Neuron (in vitro differentiated cells): ENCODE data around the gene RANBP17.

Experiments
- H2AFZ ChIP-seq: one replicate; pipeline ENCODE4 v1.6.1; 2013; ENCODE audit warnings: low read depth, mild to moderate bottlenecking, inconsistent platforms, low read length, moderate library complexity
- H3K27me3 ChIP-seq: one replicate; pipeline ENCODE4 v1.6.1; 2013; ENCODE audit warnings: low read length; ENCODE audit not compliant: insufficient read depth
- H3K36me3 ChIP-seq: one replicate; pipeline ENCODE4 v1.6.1; 2013; ENCODE audit warnings: low read length; ENCODE audit not compliant: insufficient read depth
- H3K4me1 ChIP-seq: one replicate; pipeline ENCODE4 v1.6.1; 2013; ENCODE audit warnings: low read length; ENCODE audit not compliant: insufficient read depth
- H3K4me3 ChIP-seq: 2 replicates; pipeline ENCODE4 v1.5.1; 2013; ENCODE audit warnings: mild to moderate bottlenecking, low read length, moderate library complexity
- H3K9me3 ChIP-seq: one replicate; pipeline ENCODE4 v1.6.1; 2013; ENCODE audit warnings: low read length

RANBP17 gene

DNA sequence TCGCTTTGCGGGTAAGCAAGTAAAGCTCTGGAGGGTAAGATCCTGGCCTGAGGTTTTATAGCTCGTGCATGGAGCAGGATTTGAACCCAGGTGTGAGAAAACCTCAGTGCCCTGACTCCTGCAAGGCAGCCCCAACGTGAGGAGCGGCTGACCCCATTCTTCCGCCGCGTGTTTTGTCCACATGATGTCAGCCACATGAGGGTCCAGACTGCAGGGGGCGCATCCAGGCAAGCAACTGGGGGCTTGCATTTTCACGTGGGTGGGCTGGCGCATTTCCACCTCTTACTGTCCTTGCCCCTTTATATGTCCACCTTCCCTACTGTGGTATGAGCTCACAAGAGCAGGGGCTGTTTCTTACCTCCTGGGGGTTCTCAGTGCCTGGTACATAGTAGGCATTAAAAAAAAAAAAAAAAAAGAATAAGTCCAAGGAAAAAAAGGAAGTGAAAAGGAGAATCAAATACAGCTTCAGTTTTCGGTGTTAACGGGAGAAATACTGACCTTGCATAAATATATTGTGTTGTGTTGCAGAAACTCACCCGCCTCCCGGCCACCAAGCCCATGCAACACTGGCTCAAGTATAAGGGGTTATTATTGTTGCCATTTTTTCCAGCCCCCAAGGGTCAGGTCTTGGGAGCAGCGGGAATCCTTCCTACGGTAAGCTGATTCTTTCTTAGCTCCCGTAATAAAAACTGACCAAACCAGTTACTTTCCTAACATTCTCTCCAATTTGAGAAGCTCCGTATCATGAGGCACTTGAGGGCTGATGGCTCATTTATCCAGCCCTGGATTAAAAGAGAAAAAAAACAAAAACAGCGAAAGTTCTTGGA, 462.2 kb downstream of the RANBP17 start:
- H3K9me3 ChIP-seq, result no peaks in the 10 kb centered on the region
- H3K27me3 ChIP-seq, result peaks cover 67% of the 10 kb centered on the region

DNA sequence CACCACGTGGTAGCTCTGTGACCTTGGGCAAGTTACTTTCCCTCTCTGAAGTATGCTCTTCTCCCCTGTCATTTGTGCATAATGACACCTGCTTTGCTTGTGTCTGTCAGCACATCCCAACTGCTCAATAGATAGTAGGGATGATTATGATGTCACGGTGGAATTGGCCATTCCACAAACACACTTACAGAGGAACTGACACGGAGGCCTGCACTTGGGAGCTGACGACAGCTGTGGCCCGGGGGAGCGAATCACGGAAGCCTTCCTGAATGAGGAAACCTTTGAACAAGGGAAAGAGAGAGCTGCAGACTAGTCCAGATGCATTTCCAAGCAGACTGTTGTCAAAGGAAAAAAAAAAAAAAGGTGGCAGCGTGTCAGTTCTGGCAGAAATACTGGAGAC, 468.2 kb downstream of the RANBP17 start:
- Histone ChIP-seq H3K36me3 (no peaks in the 10 kb centered on the region), H3K4me1 (no peaks in the 10 kb centered on the region), H3K9me3 (no peaks in the 10 kb centered on the region), H2AFZ (no peak overlapping the region), H3K27me3 (peaks cover 34% of the 10 kb centered on the region), H3K4me3 (no peak overlapping the region)

More for the DNA sequence above, 462.2 kb downstream of the RANBP17 start:
- Histone ChIP-seq H3K36me3 (no peaks in the 10 kb centered on the region), H3K4me1 (no peaks in the 10 kb centered on the region), H3K4me3 (no peak overlapping the region), H2AFZ (no peak overlapping the region)

DNA sequence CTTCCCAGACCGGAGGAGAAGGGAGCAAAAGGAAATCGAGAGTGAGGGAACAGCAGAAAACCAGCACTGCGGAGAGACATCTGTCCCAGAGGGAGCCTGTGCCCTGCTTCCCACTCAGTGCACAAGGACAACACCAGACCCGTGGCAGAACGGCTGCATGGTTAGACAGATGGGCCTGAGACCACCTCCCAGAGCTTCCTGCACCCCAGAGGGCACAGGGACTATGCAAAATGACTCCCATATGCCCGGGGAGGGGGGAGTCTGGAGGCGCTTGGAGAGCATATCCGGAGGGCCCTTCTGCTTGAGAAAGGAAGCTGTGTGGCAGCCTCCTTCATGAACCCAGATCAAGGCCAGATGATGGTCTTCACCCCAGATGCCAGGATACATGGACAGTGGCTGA, 473.8 kb downstream of the RANBP17 start:
- H2AFZ ChIP-seq, result no peak overlapping the region
- no peak overlapping the region for H3K4me3 ChIP-seq
- H3K4me1 ChIP-seq, result peaks cover 4% of the 10 kb centered on the region
- peaks cover 22% of the 10 kb centered on the region for H3K27me3 ChIP-seq
- no peaks in the 10 kb centered on the region for H3K9me3 ChIP-seq
- no peaks in the 10 kb centered on the region for H3K36me3 ChIP-seq

GRCh38 chr5:171336521-171337209, 474.8 kb downstream of the RANBP17 start:
- H3K9me3 ChIP-seq, result no peaks in the 10 kb centered on the region
- peaks cover 16% of the 10 kb centered on the region for H3K27me3 ChIP-seq
- H3K36me3 ChIP-seq, result no peaks in the 10 kb centered on the region
- peak overlapping the region; percentile 13 for H2AFZ ChIP-seq
- H3K4me3 ChIP-seq, result peak overlapping the region; percentile 37
- peaks cover 4% of the 10 kb centered on the region for H3K4me1 ChIP-seq

GRCh38 chr5:171337210-171337569, 475.4 kb downstream of the RANBP17 start:
- H3K36me3 ChIP-seq, result no peaks in the 10 kb centered on the region
- H3K9me3 ChIP-seq, result no peaks in the 10 kb centered on the region
- H3K27me3 ChIP-seq, result peaks cover 13% of the 10 kb centered on the region
- peak overlapping the region; percentile 13 for H2AFZ ChIP-seq
- peaks cover 4% of the 10 kb centered on the region for H3K4me1 ChIP-seq
- H3K4me3 ChIP-seq, result peak overlapping the region; percentile 37

DNA sequence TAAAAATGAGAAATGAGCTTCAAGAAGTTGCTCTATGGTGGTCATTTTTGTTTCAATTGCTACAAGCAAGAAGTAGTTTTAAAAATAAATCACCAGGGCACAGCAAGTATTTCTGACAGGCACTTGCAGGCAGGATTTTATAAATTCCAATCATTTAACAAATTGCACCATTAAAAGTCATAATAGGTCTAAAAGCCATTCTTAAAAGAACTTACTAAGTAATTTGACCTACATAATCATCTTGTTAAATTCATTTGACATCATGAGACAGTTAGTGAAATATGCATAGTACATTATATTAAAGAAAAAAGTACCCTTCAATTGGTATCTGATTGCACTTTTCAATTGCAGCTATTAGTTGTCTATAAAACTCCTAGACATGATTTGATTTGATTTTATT, 478.2 kb downstream of the RANBP17 start:
- H3K9me3 ChIP-seq, result no peaks in the 10 kb centered on the region
- no peak overlapping the region for H2AFZ ChIP-seq
- H3K4me3 ChIP-seq, result no peak overlapping the region
- H3K4me1 ChIP-seq, result peaks cover 4% of the 10 kb centered on the region
- H3K27me3 ChIP-seq, result peaks cover 13% of the 10 kb centered on the region
- H3K36me3 ChIP-seq, result no peaks in the 10 kb centered on the region

- Histone ChIP-seq H3K4me1 (peaks cover 4% of the 10 kb centered on the region), H2AFZ (no peak overlapping the region), H3K9me3 (no peaks in the 10 kb centered on the region), H3K27me3 (peaks cover 11% of the 10 kb centered on the region), H3K4me3 (no peak overlapping the region), H3K36me3 (no peaks in the 10 kb centered on the region)
Observed at GRCh38 chr5:171340491-171340890, 478.7 kb downstream of the RANBP17 start.

DNA sequence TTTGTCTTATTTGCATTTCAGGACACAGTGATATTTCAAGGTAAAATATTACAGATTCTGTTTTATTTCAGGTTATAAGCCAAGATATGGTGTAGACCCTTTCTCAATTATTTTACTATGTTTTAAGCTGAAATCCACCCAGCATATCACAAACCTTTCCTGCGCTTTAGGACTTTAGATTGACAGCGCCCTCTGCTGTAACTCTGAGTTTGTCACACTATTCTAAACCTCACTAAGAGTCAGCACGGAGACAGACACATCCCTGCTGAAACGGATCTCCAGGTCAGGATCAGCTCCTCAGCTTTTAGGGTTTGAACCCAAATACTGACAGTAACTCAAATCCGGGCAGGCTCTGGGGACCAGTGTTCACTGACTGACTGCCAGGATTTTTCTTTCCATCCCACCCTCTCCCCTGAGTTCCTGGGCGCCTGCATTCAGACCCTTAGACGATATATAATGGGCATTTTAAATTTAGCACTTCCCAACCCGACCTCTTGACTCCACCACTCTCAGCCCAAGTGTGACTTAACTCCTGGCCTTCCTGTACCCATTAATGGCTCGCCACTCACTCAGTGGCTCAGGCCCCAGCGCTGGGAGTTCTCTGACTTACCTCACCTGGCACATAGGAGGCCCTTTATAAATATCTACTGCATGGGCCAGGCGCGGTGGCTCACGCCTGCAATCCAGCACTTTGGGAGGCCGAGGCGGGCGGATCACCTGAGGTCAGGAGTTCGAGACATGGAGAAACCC, 480.7 kb downstream of the RANBP17 start:
- no peaks in the 10 kb centered on the region for H3K36me3 ChIP-seq
- no peaks in the 10 kb centered on the region for H3K9me3 ChIP-seq
- H3K4me3 ChIP-seq, result no peak overlapping the region
- no peak overlapping the region for H2AFZ ChIP-seq
- no peaks in the 10 kb centered on the region for H3K27me3 ChIP-seq
- no peaks in the 10 kb centered on the region for H3K4me1 ChIP-seq

DNA sequence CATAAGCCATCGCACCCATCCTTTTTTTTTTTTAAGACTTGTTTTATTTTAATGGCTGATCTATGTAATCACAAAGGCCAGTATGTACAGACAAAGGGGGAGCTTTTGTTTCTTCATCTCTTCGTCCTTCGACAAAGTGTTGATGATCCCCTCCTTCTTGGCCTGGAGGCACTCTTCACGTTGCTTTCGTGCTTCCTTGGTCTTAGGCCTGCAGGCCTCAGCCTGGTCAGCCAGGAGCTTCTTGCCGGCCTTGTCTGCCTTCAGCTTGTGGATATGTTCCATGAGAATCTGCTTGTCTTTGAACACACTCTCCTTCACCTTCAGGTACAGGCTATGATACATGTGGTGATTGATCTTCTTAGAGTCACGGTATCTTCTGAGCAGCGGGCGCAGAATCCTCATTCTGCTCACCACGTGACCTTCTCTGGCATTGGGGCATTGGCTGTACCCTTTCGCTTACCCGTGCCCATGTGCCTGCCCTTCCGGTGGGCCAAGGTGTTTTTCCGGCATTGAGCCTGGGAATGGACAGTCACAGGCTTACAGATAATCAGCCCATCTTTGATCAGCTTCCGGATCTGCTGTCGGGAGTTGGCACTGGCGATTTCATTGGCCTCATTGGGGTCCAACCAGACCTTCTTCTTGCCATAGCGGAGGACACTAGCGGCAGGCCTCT, 483.3 kb downstream of the RANBP17 start:
- H3K9me3 ChIP-seq, result no peaks in the 10 kb centered on the region
- no peak overlapping the region for H3K4me3 ChIP-seq
- H3K4me1 ChIP-seq, result no peaks in the 10 kb centered on the region
- H3K36me3 ChIP-seq, result no peaks in the 10 kb centered on the region
- H3K27me3 ChIP-seq, result no peaks in the 10 kb centered on the region
- H2AFZ ChIP-seq, result no peak overlapping the region
